PC-9 (cell line): ENCODE measurements around the gene THAP7.

Experiments
- CTCF ChIP-seq: fragments of 200-600 bp; sonication (generic); conservative IDR thresholded peaks from 2 replicates; pipeline ENCODE4 v1.6.1; 2017; ENCODE audit warnings: mixed run types, antibody characterized with exemption, mild to moderate bottlenecking, moderate library complexity
- EZH2 ChIP-seq: fragments of 200-600 bp; sonication (generic); IDR thresholded peaks from 2 replicates; pipeline ENCODE4 v1.8.0; 2017; ENCODE audit warnings: antibody characterized with exemption, low read depth

- TF ChIP-seq CTCF = no peak
- TF ChIP-seq EZH2 = no peak
Observed at GRCh38 chr22:21025763-21026755, 24.1 kb upstream of the THAP7 start.
